NCI-H748 (cell line): Measurements from ENCODE around the gene TMEM87B.

Source experiments
- DNase-seq: peaks from one replicate; lab custom pipeline; 2025; ENCODE audit not compliant: unreplicated experiment; lab: John Stamatoyannopoulos, UW

TMEM87B gene

GRCh38 chr2:112163541-112163981 is 108.5 kb downstream of the TMEM87B start:
- DNase-seq: no peak

- DNase-seq: no peak
These were observed 109.8 kb downstream of the TMEM87B start for GRCh38 chr2:112164876-112165275.

- DNase-seq: no peak
These were observed 110.2 kb downstream of the TMEM87B start for GRCh38 chr2:112165296-112165695.

- no peak for DNase-seq
These were observed 111.9 kb downstream of the TMEM87B start for GRCh38 chr2:112166806-112167499.

- DNase-seq: no peak
These were observed 113.5 kb downstream of the TMEM87B start for GRCh38 chr2:112168422-112169124.
